ENCODE results near the gene BCLAF1. TPM values are rescaled to one million over a fixed set of nuclear protein-coding genes. Genes with fewer than 3 reads are reported as not detected.

Gene BCLAF1
- polyA plus RNA-seq, 1 donor = 121 TPM

- Histone ChIP-seq H3K9me3 (ENCODE audit: control insufficient read depth, low read depth, low read length) (no peaks in the 10 kb centered on the region), H3K4me1 (ENCODE audit: control insufficient read depth, insufficient read depth, low read length) (no peaks in the 10 kb centered on the region), H3K27ac (ENCODE audit: low read length) (no peak overlapping the region), H3K36me3 (ENCODE audit: control insufficient read depth, insufficient read depth, low read length) (no peaks in the 10 kb centered on the region), H3K27me3 (ENCODE audit: control insufficient read depth, insufficient read depth, low read length) (no peaks in the 10 kb centered on the region), H3K4me3 (ENCODE audit: low read length) (no peak overlapping the region)
- no CpG with 5 or more reads among the region's 1 CpG for WGBS (ENCODE audit: insufficient coverage, low lambda C conversion rate)
- DNase-seq = no peak
Measured at GRCh38 chr6:136331461-136331860, 41.8 kb upstream of the BCLAF1 start.

GRCh38 chr6:136330634-136331033 lies 41.0 kb upstream of the BCLAF1 start:
- H3K27ac ChIP-seq (ENCODE audit: low read length) = no peak overlapping the region
- 100% methylated on average over 1 of the region's 8 CpGs for WGBS (ENCODE audit: insufficient coverage, low lambda C conversion rate)
- no peak for DNase-seq
- H3K4me3 ChIP-seq (ENCODE audit: low read length) = no peak overlapping the region
- H3K36me3 ChIP-seq (ENCODE audit: control insufficient read depth, insufficient read depth, low read length) = no peaks in the 10 kb centered on the region
- no peaks in the 10 kb centered on the region for H3K27me3 ChIP-seq (ENCODE audit: control insufficient read depth, insufficient read depth, low read length)
- H3K9me3 ChIP-seq (ENCODE audit: control insufficient read depth, low read depth, low read length) = no peaks in the 10 kb centered on the region
- H3K4me1 ChIP-seq (ENCODE audit: control insufficient read depth, insufficient read depth, low read length) = no peaks in the 10 kb centered on the region

GRCh38 chr6:136326038-136326553 lies 36.5 kb upstream of the BCLAF1 start:
- Histone ChIP-seq H3K4me1 (ENCODE audit: control insufficient read depth, insufficient read depth, low read length) (no peaks in the 10 kb centered on the region), H3K27me3 (ENCODE audit: control insufficient read depth, insufficient read depth, low read length) (no peaks in the 10 kb centered on the region), H3K36me3 (ENCODE audit: control insufficient read depth, insufficient read depth, low read length) (no peaks in the 10 kb centered on the region), H3K27ac (ENCODE audit: low read length) (peak overlapping the region; percentile 11), H3K9me3 (ENCODE audit: control insufficient read depth, low read depth, low read length) (no peaks in the 10 kb centered on the region), H3K4me3 (ENCODE audit: low read length) (no peak overlapping the region)
- DNase-seq = peak; percentile 24 to 32
- no CpG with 5 or more reads among the region's 8 CpGs for WGBS (ENCODE audit: insufficient coverage, low lambda C conversion rate)

- no CpG with 5 or more reads among the region's 10 CpGs for WGBS (ENCODE audit: insufficient coverage, low lambda C conversion rate)
- H3K27ac ChIP-seq (ENCODE audit: low read length) = no peak overlapping the region
- no peaks in the 10 kb centered on the region for H3K9me3 ChIP-seq (ENCODE audit: control insufficient read depth, low read depth, low read length)
- H3K27me3 ChIP-seq (ENCODE audit: control insufficient read depth, insufficient read depth, low read length) = no peaks in the 10 kb centered on the region
- no peak for DNase-seq
- H3K4me1 ChIP-seq (ENCODE audit: control insufficient read depth, insufficient read depth, low read length) = no peaks in the 10 kb centered on the region
- H3K4me3 ChIP-seq (ENCODE audit: low read length) = no peak overlapping the region
- no peaks in the 10 kb centered on the region for H3K36me3 ChIP-seq (ENCODE audit: control insufficient read depth, insufficient read depth, low read length)
Measured at GRCh38 chr6:136324686-136325380, 35.2 kb upstream of the BCLAF1 start.

GRCh38 chr6:136323431-136324112 lies 33.9 kb upstream of the BCLAF1 start:
- H3K27me3 ChIP-seq (ENCODE audit: control insufficient read depth, insufficient read depth, low read length) = no peaks in the 10 kb centered on the region
- H3K36me3 ChIP-seq (ENCODE audit: control insufficient read depth, insufficient read depth, low read length) = no peaks in the 10 kb centered on the region
- no peak for DNase-seq
- no peaks in the 10 kb centered on the region for H3K4me1 ChIP-seq (ENCODE audit: control insufficient read depth, insufficient read depth, low read length)
- no peak overlapping the region for H3K4me3 ChIP-seq (ENCODE audit: low read length)
- no peak overlapping the region for H3K27ac ChIP-seq (ENCODE audit: low read length)
- WGBS (ENCODE audit: insufficient coverage, low lambda C conversion rate) = 100% methylated on average over 2 of the region's 10 CpGs
- no peaks in the 10 kb centered on the region for H3K9me3 ChIP-seq (ENCODE audit: control insufficient read depth, low read depth, low read length)

GRCh38 chr6:136319732-136320131 lies 30.1 kb upstream of the BCLAF1 start:
- H3K4me3 ChIP-seq (ENCODE audit: low read length) = no peak overlapping the region
- H3K9me3 ChIP-seq (ENCODE audit: control insufficient read depth, low read depth, low read length) = no peaks in the 10 kb centered on the region
- H3K4me1 ChIP-seq (ENCODE audit: control insufficient read depth, insufficient read depth, low read length) = no peaks in the 10 kb centered on the region
- no peaks in the 10 kb centered on the region for H3K36me3 ChIP-seq (ENCODE audit: control insufficient read depth, insufficient read depth, low read length)
- H3K27me3 ChIP-seq (ENCODE audit: control insufficient read depth, insufficient read depth, low read length) = no peaks in the 10 kb centered on the region
- H3K27ac ChIP-seq (ENCODE audit: low read length) = no peak overlapping the region
- no peak for DNase-seq

GRCh38 chr6:136318676-136319075 lies 29.0 kb upstream of the BCLAF1 start:
- no CpG with 5 or more reads among the region's 4 CpGs for WGBS (ENCODE audit: insufficient coverage, low lambda C conversion rate)
- no peaks in the 10 kb centered on the region for H3K4me1 ChIP-seq (ENCODE audit: control insufficient read depth, insufficient read depth, low read length)
- DNase-seq = no peak
- H3K9me3 ChIP-seq (ENCODE audit: control insufficient read depth, low read depth, low read length) = no peaks in the 10 kb centered on the region
- H3K36me3 ChIP-seq (ENCODE audit: control insufficient read depth, insufficient read depth, low read length) = no peaks in the 10 kb centered on the region
- H3K4me3 ChIP-seq (ENCODE audit: low read length) = no peak overlapping the region
- H3K27me3 ChIP-seq (ENCODE audit: control insufficient read depth, insufficient read depth, low read length) = no peaks in the 10 kb centered on the region
- no peak overlapping the region for H3K27ac ChIP-seq (ENCODE audit: low read length)

- no peak for DNase-seq
- H3K27me3 ChIP-seq (ENCODE audit: control insufficient read depth, insufficient read depth, low read length) = no peaks in the 10 kb centered on the region
- no peaks in the 10 kb centered on the region for H3K4me1 ChIP-seq (ENCODE audit: control insufficient read depth, insufficient read depth, low read length)
- 100% methylated on average over 1 of the region's 6 CpGs for WGBS (ENCODE audit: insufficient coverage, low lambda C conversion rate)
- H3K4me3 ChIP-seq (ENCODE audit: low read length) = no peak overlapping the region
- H3K27ac ChIP-seq (ENCODE audit: low read length) = no peak overlapping the region
- H3K36me3 ChIP-seq (ENCODE audit: control insufficient read depth, insufficient read depth, low read length) = no peaks in the 10 kb centered on the region
- H3K9me3 ChIP-seq (ENCODE audit: control insufficient read depth, low read depth, low read length) = no peaks in the 10 kb centered on the region
Measured at GRCh38 chr6:136317971-136318370, 28.3 kb upstream of the BCLAF1 start.

- Histone ChIP-seq H3K9me3 (ENCODE audit: control insufficient read depth, low read depth, low read length) (no peaks in the 10 kb centered on the region), H3K4me1 (ENCODE audit: control insufficient read depth, insufficient read depth, low read length) (no peaks in the 10 kb centered on the region), H3K27ac (ENCODE audit: low read length) (no peak overlapping the region), H3K27me3 (ENCODE audit: control insufficient read depth, insufficient read depth, low read length) (no peaks in the 10 kb centered on the region), H3K36me3 (ENCODE audit: control insufficient read depth, insufficient read depth, low read length) (no peaks in the 10 kb centered on the region), H3K4me3 (ENCODE audit: low read length) (no peak overlapping the region)
- no CpG with 5 or more reads among the region's 5 CpGs for WGBS (ENCODE audit: insufficient coverage, low lambda C conversion rate)
- DNase-seq = peak; percentile 44 to 53
Measured at GRCh38 chr6:136317021-136317694, 27.5 kb upstream of the BCLAF1 start.

- H3K36me3 ChIP-seq (ENCODE audit: control insufficient read depth, insufficient read depth, low read length) = no peaks in the 10 kb centered on the region
- H3K4me3 ChIP-seq (ENCODE audit: low read length) = no peak overlapping the region
- 22% methylated on average over 1 of the region's 4 CpGs for WGBS (ENCODE audit: insufficient coverage, low lambda C conversion rate)
- no peaks in the 10 kb centered on the region for H3K4me1 ChIP-seq (ENCODE audit: control insufficient read depth, insufficient read depth, low read length)
- DNase-seq = no peak
- no peak overlapping the region for H3K27ac ChIP-seq (ENCODE audit: low read length)
- H3K27me3 ChIP-seq (ENCODE audit: control insufficient read depth, insufficient read depth, low read length) = no peaks in the 10 kb centered on the region
- no peaks in the 10 kb centered on the region for H3K9me3 ChIP-seq (ENCODE audit: control insufficient read depth, low read depth, low read length)
Measured at GRCh38 chr6:136315594-136315993, 25.9 kb upstream of the BCLAF1 start.

Data from large intestine (tissue), 3 donors.